GM04503 (cell line): ENCODE measurements around the gene RHOBTB1.
"Not testable (repeated sequence)": the region's sequence is repeated elsewhere in the genome, so short reads cannot be mapped to it uniquely, and the experiment has no call there.

ENCODE experiments used
- DNase-seq: peaks from one replicate; pipeline ENCODE4 v3.0.0-alpha.2; 2012; ENCODE audit warnings: low read depth

Gene RHOBTB1

GRCh38 chr10:60944058-60944909 is at the start of gene RHOBTB1:
TSS of gene RHOBTB1 (minus strand) at chr10:60944185. CDS start at chr10:60911542, 32,643 bp downstream.
- no peak for DNase-seq

GRCh38 chr10:60992636-60993035 is 48.7 kb upstream of the RHOBTB1 start:
- peak; percentile 51 for DNase-seq

GRCh38 chr10:60990663-60991062 is 46.7 kb upstream of the RHOBTB1 start:
- no peak for DNase-seq

GRCh38 chr10:60989400-60989876 is 45.5 kb upstream of the RHOBTB1 start:
- no peak for DNase-seq

- DNase-seq: no peak
These were observed 42.8 kb upstream of the RHOBTB1 start for GRCh38 chr10:60986791-60987190.

- no peak for DNase-seq
These were observed 42.0 kb upstream of the RHOBTB1 start for GRCh38 chr10:60985951-60986350.

GRCh38 chr10:60980997-60981396 is 37.0 kb upstream of the RHOBTB1 start:
- DNase-seq: no peak

GRCh38 chr10:60979667-60980104 is 35.7 kb upstream of the RHOBTB1 start:
- no peak for DNase-seq

GRCh38 chr10:60978287-60979115 is 34.5 kb upstream of the RHOBTB1 start:
- DNase-seq: no peak

GRCh38 chr10:60977161-60978122 is 33.5 kb upstream of the RHOBTB1 start:
- no peak for DNase-seq

- no peak for DNase-seq
These were observed 32.7 kb upstream of the RHOBTB1 start for GRCh38 chr10:60976687-60977086.

GRCh38 chr10:60975716-60976115 is 31.7 kb upstream of the RHOBTB1 start:
- no peak for DNase-seq

- DNase-seq: no peak
These were observed 30.6 kb upstream of the RHOBTB1 start for GRCh38 chr10:60974463-60975149.

- no peak for DNase-seq
These were observed 29.1 kb upstream of the RHOBTB1 start for GRCh38 chr10:60973086-60973485.

GRCh38 chr10:60972181-60972580 is 28.2 kb upstream of the RHOBTB1 start:
- not testable (repeated sequence) for DNase-seq

- DNase-seq: no peak
These were observed 26.5 kb upstream of the RHOBTB1 start for GRCh38 chr10:60970526-60970925.

GRCh38 chr10:60968504-60968903 is 24.5 kb upstream of the RHOBTB1 start:
- DNase-seq: no peak

- DNase-seq: no peak
These were observed 24.0 kb upstream of the RHOBTB1 start for GRCh38 chr10:60967854-60968484.

- no peak for DNase-seq
These were observed 23.3 kb upstream of the RHOBTB1 start for GRCh38 chr10:60967260-60967659.

- DNase-seq: no peak
These were observed 21.7 kb upstream of the RHOBTB1 start for GRCh38 chr10:60965696-60966095.
